Mucosa of descending colon (tissue), 3 donors: ENCODE data around the gene MAMDC2. TPM values are rescaled to one million over a fixed set of nuclear protein-coding genes. Genes with fewer than 3 reads are reported as not detected.

Experiments used
- ATAC-seq: fragments of 200-7000 bp; cut with Tn5 transposase; one replicate; pipeline ENCODE4 v1.9.1; 2020; ENCODE audit warnings: mild to moderate bottlenecking, moderate library complexity
- DNase-seq, 3 donors: peaks; one replicate each; pipeline ENCODE4 v3.0.0-alpha.2; 2020
- H3K36me3 ChIP-seq: fragments of 200-600 bp; one replicate; pipeline ENCODE4 v1.8.0; 2021; ENCODE audit warnings: low read depth, mild to moderate bottlenecking
- H3K4me1 ChIP-seq: fragments of 200-600 bp; one replicate; pipeline ENCODE4 v1.8.0; 2021; ENCODE audit warnings: low read depth, mild to moderate bottlenecking
- H3K4me3 ChIP-seq: fragments of 200-600 bp; one replicate; pipeline ENCODE4 v1.8.0; 2021; ENCODE audit warnings: mild to moderate bottlenecking
- H3K9me3 ChIP-seq: fragments of 200-600 bp; one replicate; pipeline ENCODE4 v1.8.0; 2021; ENCODE audit warnings: mild to moderate bottlenecking
- CTCF ChIP-seq: fragments of 200-600 bp; IDR thresholded peaks from one replicate; pipeline ENCODE4 v1.8.0; 2022; ENCODE audit warnings: antibody characterized with exemption, mild to moderate bottlenecking
- intact Hi-C, 2 donors: fragments of 100-400 bp; cut with DNase I in 1 of 2; cut with micrococcal nuclease in 1 of 2; formaldehyde crosslinking; loops; one replicate each; pipeline versions ENCODE4 v1.11.0 to v1.11.1; 2022; cut with DNase I, micrococcal nuclease
- total RNA-seq, 3 donors: library from RNA; stranded (reverse); fragmentation: NEBNext Ultra II Directional in 2 of 3; extraction: Animal tissue kit (Norgen Biotek cat#: 25700) in 2 of 3; gene quantifications; one replicate each; pipeline versions ENCODE4 v1.2.1 to v1.2.4, GENCODE V29; 2021 to 2023
- donor health status: DM: no; HTN: no; CAD: no; lungs with moderate emphysema.
- donor health status: DM: no; HTN: no; CAD: no.
- donor health status: DM: no; HTN: yes; CAD: no.

The MAMDC2 gene
- total RNA-seq, 3 donors from 2014 or later = 3.5 to 70.6 (median 6.9) TPM

- no peaks in the 10 kb centered on the region for H3K9me3 ChIP-seq
- DNase-seq (no peak), ATAC-seq (no peak)
- TF ChIP-seq CTCF = no peak
- intact Hi-C loops = no loop called here
- no peaks in the 10 kb centered on the region for H3K36me3 ChIP-seq
- H3K4me1 ChIP-seq = no peaks in the 10 kb centered on the region
- no peak overlapping the region for H3K4me3 ChIP-seq
Measured at GRCh38 chr9:70205366-70206020, 161.8 kb downstream of the MAMDC2 start.

GRCh38 chr9:70217029-70217428 lies 173.4 kb downstream of the MAMDC2 start:
- H3K36me3 ChIP-seq = no peaks in the 10 kb centered on the region
- no peaks in the 10 kb centered on the region for H3K4me1 ChIP-seq
- no peak overlapping the region for H3K4me3 ChIP-seq
- ATAC-seq (no peak), DNase-seq (no peak)
- TF ChIP-seq CTCF = no peak
- peaks cover 4% of the 10 kb centered on the region for H3K9me3 ChIP-seq
- intact Hi-C loops = no loop called here

- Histone ChIP-seq H3K9me3 (no peaks in the 10 kb centered on the region), H3K4me3 (no peak overlapping the region), H3K4me1 (no peaks in the 10 kb centered on the region), H3K36me3 (no peaks in the 10 kb centered on the region)
- ATAC-seq (no peak), DNase-seq (no peak)
- intact Hi-C loops = no loop called here
- no peak for TF ChIP-seq CTCF
Measured at GRCh38 chr9:70218767-70219166, 175.1 kb downstream of the MAMDC2 start.

- Histone ChIP-seq H3K36me3 (no peaks in the 10 kb centered on the region), H3K4me3 (no peak overlapping the region), H3K4me1 (no peaks in the 10 kb centered on the region), H3K9me3 (no peaks in the 10 kb centered on the region)
- DNase-seq (no peak), ATAC-seq (no peak)
- intact Hi-C loops = no loop called here
- TF ChIP-seq CTCF = no peak
Measured at GRCh38 chr9:70220216-70220615, 176.6 kb downstream of the MAMDC2 start.

- no peak for ATAC-seq
- Histone ChIP-seq H3K9me3 (no peaks in the 10 kb centered on the region), H3K36me3 (no peaks in the 10 kb centered on the region), H3K4me1 (no peaks in the 10 kb centered on the region), H3K4me3 (no peak overlapping the region)
- no peak for TF ChIP-seq CTCF
- no peak for DNase-seq
- intact Hi-C loops = no loop called here
Measured at GRCh38 chr9:70222354-70222753, 178.7 kb downstream of the MAMDC2 start.

GRCh38 chr9:70228118-70228517 lies 184.5 kb downstream of the MAMDC2 start:
- H3K9me3 ChIP-seq = no peaks in the 10 kb centered on the region
- H3K36me3 ChIP-seq = no peaks in the 10 kb centered on the region
- no peak for DNase-seq
- intact Hi-C loops = no loop called here
- H3K4me3 ChIP-seq = no peak overlapping the region
- no peak for TF ChIP-seq CTCF
- H3K4me1 ChIP-seq = no peaks in the 10 kb centered on the region
- ATAC-seq = no peak
